AG04449 (cell line): Measurements from ENCODE around the gene SLC13A4.
"Not testable (repeated sequence)": the region's sequence is repeated elsewhere in the genome, so short reads cannot be mapped to it uniquely, and the experiment has no call there.

ENCODE experiments used
- CTCF ChIA-PET: fragments of 350-600 bp; formaldehyde crosslinking; extraction: SDS; loops from one replicate; lab custom pipeline; 2021; ENCODE audit warnings: antibody characterized with exemption; lab: Yijun Ruan, JAX
- POLR2A ChIA-PET: fragments of 400-600, 350-600 bp; formaldehyde crosslinking; extraction: SDS; loops from one replicate; lab custom pipeline; 2020; ENCODE audit warnings: antibody characterized with exemption, inconsistent platforms; lab: Yijun Ruan, JAX
- DNase-seq: peaks from one replicate; pipeline ENCODE4 v3.0.0-alpha.2; 2010; ENCODE audit warnings: low read depth, low spot score
- H3K4me3 ChIP-seq: 2 replicates; pipeline ENCODE4 v1.5.1; 2011; ENCODE audit warnings: low read depth, mild to moderate bottlenecking, control low read depth, low read length
- CTCF ChIP-seq: IDR thresholded peaks from one replicate; pipeline ENCODE4 v1.5.1; 2011; ENCODE audit warnings: mild to moderate bottlenecking, moderate library complexity, low read length, control low read depth, inconsistent platforms; ENCODE audit not compliant: insufficient read depth; ENCODE audit errors: missing control alignments

Gene SLC13A4

GRCh38 chr7:135704074-135704473 is 23.9 kb downstream of the SLC13A4 start:
- no peak overlapping the region for H3K4me3 ChIP-seq
- CTCF ChIA-PET: interaction anchor here (0.6 to 1.6 kb wide), 4 partner anchors 9 to 306 kb away, joined by 3 to 7 read pairs (median 4); no protein-coding TSS in a partner anchor
- TF ChIP-seq CTCF: peak; percentile 5
- no peak for DNase-seq
- POLR2A ChIA-PET: interaction anchor here (0.7 kb wide), 1 partner anchor 11 kb away, joined by 3 read pairs; no protein-coding TSS in a partner anchor

GRCh38 chr7:135697276-135698049 is 30.5 kb downstream of the SLC13A4 start:
- POLR2A ChIA-PET: no interaction called here
- no peak for DNase-seq
- no peak for TF ChIP-seq CTCF
- no peak overlapping the region for H3K4me3 ChIP-seq
- CTCF ChIA-PET: interaction anchor here (8.9 kb wide), 1 partner anchor 14 kb away, joined by 53 read pairs; no protein-coding TSS in a partner anchor

GRCh38 chr7:135693558-135693957 is 34.4 kb downstream of the SLC13A4 start:
- ChIA-PET POLR2A (no interaction called here), CTCF (interaction anchor here (1.6 kb wide), 1 partner anchor 17 kb away, joined by 4 read pairs; no protein-coding TSS in a partner anchor)
- TF ChIP-seq CTCF: no peak
- no peak overlapping the region for H3K4me3 ChIP-seq
- no peak for DNase-seq

- ChIA-PET CTCF (interaction anchor here (1.2 to 1.7 kb wide), 2 partner anchors 8 to 18 kb away, joined by 4 to 6 read pairs; no protein-coding TSS in a partner anchor), POLR2A (interaction anchor here (0.7 to 1.1 kb wide), 2 partner anchors 22 to 1047 kb away, joined by 3 to 7 read pairs; no protein-coding TSS in a partner anchor)
These were observed 35.4 kb downstream of the SLC13A4 start for GRCh38 chr7:135692606-135693005.

GRCh38 chr7:135692055-135692454 is 35.9 kb downstream of the SLC13A4 start:
- no peak for DNase-seq
- POLR2A ChIA-PET: interaction anchor here (1.1 kb wide), 1 partner anchor 23 kb away, joined by 3 read pairs; no protein-coding TSS in a partner anchor
- no peak overlapping the region for H3K4me3 ChIP-seq
- CTCF ChIA-PET: interaction anchor here (0.8 to 2.2 kb wide), 6 partner anchors 9 to 318 kb away, joined by 3 to 8 read pairs (median 4); no protein-coding TSS in a partner anchor
- TF ChIP-seq CTCF: no peak

More at GRCh38 chr7:135692606-135693005, 35.4 kb downstream of the SLC13A4 start:
- DNase-seq, H3K4me3 ChIP-seq: not testable (repeated sequence)

- TF ChIP-seq CTCF: no peak
- POLR2A ChIA-PET: interaction anchor here (0.6 to 1.1 kb wide), 4 partner anchors 23 to 427 kb away, joined by 3 to 4 read pairs (median 3); no protein-coding TSS in a partner anchor
- DNase-seq: no peak
- no peak overlapping the region for H3K4me3 ChIP-seq
- CTCF ChIA-PET: interaction anchor here (0.7 to 2.2 kb wide), 3 partner anchors 18 to 29 kb away, joined by 3 to 8 read pairs (median 7); no protein-coding TSS in a partner anchor
These were observed 37.4 kb downstream of the SLC13A4 start for GRCh38 chr7:135690566-135690965.
